ENCODE results near the gene SPATA17. TPM values are rescaled to one million over a fixed set of nuclear protein-coding genes. Genes with fewer than 3 reads are reported as not detected.

SPATA17 gene
- total and polyA plus RNA-seq, 2 of the 13 experiments (the other 11 are each of a cell fraction or from before 2014, with no cell fraction given): 0.48 to 1.7 TPM

- TF ChIP-seq NFATC3 (CRISPR knock-in tag; IDR thresholded peaks at IDR 0.05): no peak
- TF ChIP-seq NFYB (CRISPR knock-in tag; IDR thresholded peaks at IDR 0.05): no peak
- TF ChIP-seq PLRG1 (conservative IDR thresholded peaks at IDR 0.05): no peak
- no peak for TF ChIP-seq ZFYVE20 (CRISPR knock-in tag; IDR thresholded peaks at IDR 0.05; ENCODE audit: borderline replicate concordance, low read depth)
- TF ChIP-seq ZBTB33 (CRISPR knock-in tag; IDR thresholded peaks at IDR 0.05): no peak
- peak; percentile 66; the same call in 1 of the 2 replicates for TF ChIP-seq UBTF (CRISPR knock-in tag; IDR thresholded peaks at IDR 0.05)
- 0 out of 2 replicates have a peak, but pooled peaks have one; percentile 24 for TF ChIP-seq AHDC1 (CRISPR knock-in tag; IDR thresholded peaks at IDR 0.05; ENCODE audit: borderline replicate concordance)
- TF ChIP-seq KMT2A (CRISPR knock-in tag; IDR thresholded peaks at IDR 0.05): peak; percentile 73; the same call in 1 of the 2 replicates
- TF ChIP-seq HES4 (CRISPR knock-in tag; IDR thresholded peaks at IDR 0.05; ENCODE audit: borderline replicate concordance): no peak
- peak; percentile 63; the same call in 1 of the 2 replicates for TF ChIP-seq ZSCAN20 (CRISPR knock-in tag; IDR thresholded peaks at IDR 0.05; ENCODE audit: borderline replicate concordance)
- TF ChIP-seq MTA3 (CRISPR knock-in tag; IDR thresholded peaks at IDR 0.05): no peak
- no peak for TF ChIP-seq SRSF4 (IDR thresholded peaks at IDR 0.05; ENCODE audit: low read depth, low read length, poor library complexity, severe bottlenecking)
- no peak for TF ChIP-seq ZNF678 (CRISPR knock-in tag; IDR thresholded peaks at IDR 0.05)
- 0 out of 2 replicates have a peak, but pooled peaks have one; percentile 12 for TF ChIP-seq GFI1 (CRISPR knock-in tag; IDR thresholded peaks at IDR 0.05; ENCODE audit: borderline replicate concordance)
- no peak for TF ChIP-seq ZNF572 (CRISPR knock-in tag; IDR thresholded peaks at IDR 0.05)
- TF ChIP-seq TAF15 (IDR thresholded peaks at IDR 0.05; ENCODE audit: low read depth, low read length, poor library complexity, severe bottlenecking): no peak
Measured at GRCh38 chr1:217630711-217631591, at the start of gene SPATA17, which contains the start of gene GPATCH2 (continued).

Data from HepG2 (cell line).